GM12875 (cell line): ENCODE measurements around the gene ZNF276.
A peak's percentile ranks its signal among the peaks of the same experiment; 100 is the strongest.
"Not testable (repeated sequence)": the region's sequence is repeated elsewhere in the genome, so short reads cannot be mapped to it uniquely, and the experiment has no call there.

ENCODE experiments used
- H3K4me3 ChIP-seq: one replicate; pipeline ENCODE4 v1.5.1; 2011; ENCODE audit warnings: low read depth, low read length, control low read depth
- TF ChIP-seq, protein P1 (sequence below): IDR thresholded peaks from 2 replicates; pipeline ENCODE4 v1.5.1; 2011; ENCODE audit warnings: low read depth, mild to moderate bottlenecking, control low read depth, inconsistent platforms, low read length, moderate library complexity, borderline replicate concordance; ENCODE audit not compliant: insufficient read depth

Gene ZNF276

GRCh38 chr16:89687092-89687940 lies 34.0 kb upstream of the ZNF276 start:
- TF ChIP-seq, protein P1, sequence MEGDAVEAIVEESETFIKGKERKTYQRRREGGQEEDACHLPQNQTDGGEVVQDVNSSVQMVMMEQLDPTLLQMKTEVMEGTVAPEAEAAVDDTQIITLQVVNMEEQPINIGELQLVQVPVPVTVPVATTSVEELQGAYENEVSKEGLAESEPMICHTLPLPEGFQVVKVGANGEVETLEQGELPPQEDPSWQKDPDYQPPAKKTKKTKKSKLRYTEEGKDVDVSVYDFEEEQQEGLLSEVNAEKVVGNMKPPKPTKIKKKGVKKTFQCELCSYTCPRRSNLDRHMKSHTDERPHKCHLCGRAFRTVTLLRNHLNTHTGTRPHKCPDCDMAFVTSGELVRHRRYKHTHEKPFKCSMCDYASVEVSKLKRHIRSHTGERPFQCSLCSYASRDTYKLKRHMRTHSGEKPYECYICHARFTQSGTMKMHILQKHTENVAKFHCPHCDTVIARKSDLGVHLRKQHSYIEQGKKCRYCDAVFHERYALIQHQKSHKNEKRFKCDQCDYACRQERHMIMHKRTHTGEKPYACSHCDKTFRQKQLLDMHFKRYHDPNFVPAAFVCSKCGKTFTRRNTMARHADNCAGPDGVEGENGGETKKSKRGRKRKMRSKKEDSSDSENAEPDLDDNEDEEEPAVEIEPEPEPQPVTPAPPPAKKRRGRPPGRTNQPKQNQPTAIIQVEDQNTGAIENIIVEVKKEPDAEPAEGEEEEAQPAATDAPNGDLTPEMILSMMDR = no peak
- peak overlapping the region; percentile 93 for H3K4me3 ChIP-seq

DNA sequence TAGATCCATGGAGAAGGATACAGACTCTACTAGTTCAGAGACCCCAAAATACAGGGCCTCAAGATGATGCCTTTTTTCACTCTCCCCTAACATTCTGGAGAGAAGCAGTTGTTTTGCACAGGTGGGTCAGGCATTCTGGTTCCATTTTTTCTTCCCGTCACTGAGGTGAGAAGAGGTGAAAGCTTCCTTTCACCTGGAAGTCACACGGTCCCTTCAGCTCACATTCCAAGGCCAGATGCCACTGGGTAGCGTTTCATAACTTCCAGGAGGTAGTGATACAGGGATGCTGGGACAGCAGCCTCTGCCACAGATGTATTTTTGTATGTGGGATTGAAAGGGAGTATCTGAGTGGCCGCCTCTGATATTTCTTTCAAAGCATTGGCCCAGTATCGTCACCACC lies 32.9 kb upstream of the ZNF276 start:
- no peak overlapping the region for H3K4me3 ChIP-seq
- TF ChIP-seq, protein P1 = no peak

DNA sequence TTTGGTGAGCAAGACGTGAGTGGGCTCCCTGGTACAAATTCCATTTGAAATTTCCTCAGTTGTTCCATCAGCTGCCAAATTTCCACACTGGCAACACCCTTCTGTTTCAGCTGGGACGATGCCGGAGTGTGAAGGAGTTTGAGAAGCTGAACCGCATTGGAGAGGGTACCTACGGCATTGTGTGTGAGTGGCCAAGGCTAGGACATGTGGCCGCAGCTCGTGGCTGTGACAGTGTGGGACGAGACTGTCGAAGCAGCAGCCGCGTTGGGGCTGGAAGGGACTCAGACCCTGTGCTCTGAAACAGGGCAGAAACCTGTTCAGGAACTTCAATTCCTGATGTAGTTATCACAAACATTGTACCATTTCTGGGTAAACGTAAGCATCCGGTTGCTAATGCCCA lies 32.2 kb upstream of the ZNF276 start:
- TF ChIP-seq, protein P1 = no peak
- H3K4me3 ChIP-seq = no peak overlapping the region

GRCh38 chr16:89689621-89690020 lies 31.7 kb upstream of the ZNF276 start:
- not testable (repeated sequence) for H3K4me3 ChIP-seq

GRCh38 chr16:89690392-89690901 lies 30.9 kb upstream of the ZNF276 start:
- TF ChIP-seq, protein P1 = no peak
- no peak overlapping the region for H3K4me3 ChIP-seq

DNA sequence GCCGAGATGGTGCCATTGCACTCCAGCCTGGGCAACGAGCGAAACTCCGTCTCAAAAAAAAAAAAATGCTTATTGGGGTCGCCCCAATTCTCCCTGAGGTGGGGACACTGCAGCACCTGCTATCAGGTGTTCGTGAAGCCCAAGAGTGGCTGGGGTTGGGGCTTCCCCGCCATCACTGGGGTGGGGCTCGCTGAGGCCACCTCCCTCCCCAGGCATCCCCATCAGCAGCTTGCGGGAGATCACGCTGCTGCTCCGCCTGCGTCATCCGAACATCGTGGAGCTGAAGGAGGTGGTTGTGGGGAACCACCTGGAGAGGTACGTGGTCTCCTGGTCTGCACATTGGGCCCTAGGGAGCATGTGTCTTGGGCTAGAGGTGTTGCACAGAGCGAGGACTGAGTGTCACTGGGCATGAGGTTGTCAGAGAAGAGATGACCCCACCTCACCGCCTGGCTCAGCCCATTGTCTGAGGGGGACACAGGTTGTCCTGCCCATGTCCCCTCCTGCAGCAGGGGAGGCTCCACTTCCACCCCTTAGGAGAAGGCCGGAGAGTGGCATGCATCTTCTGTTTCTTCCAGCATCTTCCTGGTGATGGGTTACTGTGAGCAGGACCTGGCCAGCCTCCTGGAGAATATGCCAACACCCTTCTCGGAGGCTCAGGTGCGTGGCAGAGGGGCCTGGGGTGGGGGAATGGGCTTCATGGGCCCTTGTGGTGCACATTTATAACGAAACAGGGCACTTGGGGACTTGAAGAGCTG lies 29.9 kb upstream of the ZNF276 start:
- H3K4me3 ChIP-seq = no peak overlapping the region
- TF ChIP-seq, protein P1 = no peak

DNA sequence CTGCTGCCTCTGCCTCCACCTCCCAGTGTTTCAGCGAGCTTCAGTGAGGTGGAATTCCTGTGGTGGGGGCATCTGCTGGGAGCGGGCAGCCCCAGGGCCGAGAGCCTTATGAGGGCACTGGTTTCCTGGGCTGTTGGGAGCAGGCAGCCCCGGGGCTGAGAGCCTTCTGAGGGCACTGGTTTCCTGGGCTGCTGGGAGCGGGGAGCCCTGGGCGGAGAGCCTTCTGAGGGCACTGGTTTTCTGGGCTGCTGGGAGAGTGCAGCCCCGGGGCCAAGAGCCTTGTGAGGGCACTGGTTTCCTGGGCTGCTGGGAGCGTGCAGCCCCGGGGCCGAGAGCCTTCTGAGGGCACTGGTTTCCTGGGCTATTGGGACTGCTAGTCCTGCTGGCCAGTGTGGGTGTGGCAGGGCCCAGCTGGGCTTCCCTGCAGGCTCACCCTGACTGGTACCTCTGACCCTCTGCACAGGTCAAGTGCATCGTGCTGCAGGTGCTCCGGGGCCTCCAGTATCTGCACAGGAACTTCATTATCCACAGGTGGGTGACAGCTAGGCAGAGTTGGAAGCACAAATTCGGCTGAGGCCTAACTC lies 29.3 kb upstream of the ZNF276 start:
- no peak overlapping the region for H3K4me3 ChIP-seq
- TF ChIP-seq, protein P1 = no peak
